ENCODE results near the gene MEX3D. TPM values are rescaled to one million over a fixed set of nuclear protein-coding genes. Genes with fewer than 3 reads are reported as not detected.

The MEX3D gene
- total RNA-seq, 2 experiments from 2014 or later, result 5.0 to 5.5 TPM

- H3K36me3 Mint-ChIP-seq (ENCODE audit: low read depth), result peaks cover 21% of the 10 kb centered on the region
- ChIA-PET CTCF (interaction anchor here (1.0 to 1.7 kb wide), 5 partner anchors 12 to 234 kb away, joined by 4 to 10 read pairs (median 5); no protein-coding TSS in a partner anchor), POLR2A (interaction anchor here (0.6 to 5.1 kb wide), 10 partner anchors 10 to 90 kb away, joined by 3 to 26 read pairs (median 6); partner anchors contain the start of genes TCF3 and UQCR11)
- ATAC-seq (peak; percentile 81), DNase-seq (peak; percentile 86)
- peak overlapping the region; percentile 95 for H3K27ac Mint-ChIP-seq
- no peaks in the 10 kb centered on the region for H3K9me3 Mint-ChIP-seq
- H3K4me1 Mint-ChIP-seq (ENCODE audit: low read depth), result peaks cover 21% of the 10 kb centered on the region
- H3K4me3 Mint-ChIP-seq, result peak overlapping the region; percentile 92
- H3K27me3 Mint-ChIP-seq, result no peaks in the 10 kb centered on the region
- TF ChIP-seq CTCF (IDR thresholded peaks at IDR 0.05), result no peak
- intact Hi-C loops (cut with micrococcal nuclease), result no loop called here
Measured at GRCh38 chr19:1592024-1592754, 24.1 kb upstream of the MEX3D start.

DNA sequence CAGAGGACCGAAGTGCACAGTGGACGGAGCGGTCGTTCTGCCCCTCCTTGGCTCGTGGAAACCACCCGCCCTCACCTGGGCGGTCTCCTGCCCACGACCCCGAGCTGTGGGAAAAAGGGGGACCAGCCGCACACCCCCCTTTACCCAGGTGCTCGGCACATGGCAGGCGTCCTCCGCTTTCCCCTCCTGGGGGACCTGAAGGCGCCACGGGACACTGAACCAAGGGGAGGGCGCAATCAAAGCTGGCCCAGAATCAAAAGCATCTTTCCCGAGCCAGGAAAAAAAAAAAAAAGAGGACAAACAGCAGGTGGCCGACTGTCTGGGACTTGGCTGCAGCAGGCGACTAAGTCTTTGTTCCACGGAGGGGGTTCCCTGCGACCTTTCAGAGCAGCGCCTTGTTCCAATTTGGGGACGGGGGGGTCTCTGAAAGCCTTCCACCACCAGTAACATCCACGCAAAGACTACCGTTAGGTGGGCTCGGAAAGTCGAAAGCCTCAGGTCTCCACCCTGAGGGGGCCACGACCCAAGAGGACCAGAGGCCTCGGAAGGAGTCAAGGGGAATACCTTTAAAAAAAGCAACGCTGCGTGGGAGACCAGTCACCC lies 23.4 kb upstream of the MEX3D start:
- ATAC-seq, result no peak
- peak overlapping the region; percentile 95 for H3K27ac Mint-ChIP-seq
- ChIA-PET CTCF (interaction anchor here (1.1 to 1.5 kb wide), 6 partner anchors 10 to 180 kb away, joined by 3 to 6 read pairs (median 4); partner anchors contain the start of gene UQCR11), POLR2A (interaction anchor here (0.6 to 5.1 kb wide), 9 partner anchors 14 to 789 kb away, joined by 3 to 26 read pairs (median 4); partner anchors contain the start of genes TCF3 and UQCR11)
- peaks cover 21% of the 10 kb centered on the region for H3K4me1 Mint-ChIP-seq (ENCODE audit: low read depth)
- intact Hi-C loops (cut with micrococcal nuclease), result no loop called here
- no peak for DNase-seq
- peaks cover 20% of the 10 kb centered on the region for H3K36me3 Mint-ChIP-seq (ENCODE audit: low read depth)
- TF ChIP-seq CTCF (IDR thresholded peaks at IDR 0.05), result no peak
- no peaks in the 10 kb centered on the region for H3K27me3 Mint-ChIP-seq
- no peaks in the 10 kb centered on the region for H3K9me3 Mint-ChIP-seq
- H3K4me3 Mint-ChIP-seq, result peak overlapping the region; percentile 92

- Mint-ChIP-seq H3K27me3 (no peaks in the 10 kb centered on the region), H3K4me1 (ENCODE audit: low read depth) (peaks cover 26% of the 10 kb centered on the region), H3K9me3 (no peaks in the 10 kb centered on the region), H3K36me3 (ENCODE audit: low read depth) (peaks cover 23% of the 10 kb centered on the region), H3K27ac (peak overlapping the region; percentile 95), H3K4me3 (peak overlapping the region; percentile 92)
- POLR2A ChIA-PET, result interaction anchor here (0.6 to 5.1 kb wide), 12 partner anchors 9 to 788 kb away, joined by 3 to 26 read pairs (median 4); partner anchors contain the start of genes TCF3 and UQCR11
- no peak for TF ChIP-seq CTCF (IDR thresholded peaks at IDR 0.05)
- ATAC-seq, result peak; percentile 20
- CTCF ChIA-PET, result interaction anchor here (1.0 to 1.5 kb wide), 8 partner anchors 11 to 181 kb away, joined by 3 to 6 read pairs (median 4); partner anchors contain the start of gene UQCR11
- intact Hi-C loops (cut with micrococcal nuclease), result no loop called here
- peak; percentile 63 for DNase-seq
Measured at GRCh38 chr19:1590641-1591397, 22.7 kb upstream of the MEX3D start.

- CTCF ChIA-PET, result no interaction called here
- Mint-ChIP-seq H3K4me3 (no peak overlapping the region), H3K4me1 (ENCODE audit: low read depth) (peaks cover 23% of the 10 kb centered on the region), H3K9me3 (no peaks in the 10 kb centered on the region), H3K27me3 (no peaks in the 10 kb centered on the region), H3K36me3 (ENCODE audit: low read depth) (peaks cover 37% of the 10 kb centered on the region), H3K27ac (peak overlapping the region; percentile 9)
- POLR2A ChIA-PET, result interaction anchor here (0.6 to 5.1 kb wide), 3 partner anchors 10 to 145 kb away, joined by 3 to 26 read pairs (median 4); no protein-coding TSS in a partner anchor
- no peak for TF ChIP-seq CTCF (IDR thresholded peaks at IDR 0.05)
- ATAC-seq (no peak), DNase-seq (no peak)
- intact Hi-C loops (cut with micrococcal nuclease), result no loop called here
Measured at GRCh38 chr19:1587872-1588271, 19.7 kb upstream of the MEX3D start.
